Upper lobe of left lung (tissue), 4 donors: ENCODE results near the gene NACA2.
"Not testable (repeated sequence)": the region's sequence is repeated elsewhere in the genome, so short reads cannot be mapped to it uniquely, and the experiment has no call there.

Source experiments
- POLR2A ChIP-seq, 4 donors: fragments of 450-650 bp; IDR thresholded peaks; one replicate each; pipeline ENCODE4 v1.5.1; 2016 to 2017; ENCODE audit warnings: antibody characterized with exemption in 4 of 4, mild to moderate bottlenecking in 2 of 4
- POLR2AphosphoS5 ChIP-seq, 2 donors: sonication (generic); formaldehyde crosslinking; IDR thresholded peaks; one replicate each; pipeline ENCODE4 v1.5.1; 2017; ENCODE audit warnings: antibody characterized with exemption in 2 of 2
- TF ChIP-seq, protein P1 (sequence below), 6 experiments: fragments of 450-650 bp in 4 of 6; fragments of 200-600 bp in 2 of 6; sonication (generic) in 2 of 6; IDR thresholded peaks; one replicate each; pipeline ENCODE4 v1.5.1; 2016 to 2019; ENCODE audit warnings: antibody characterized with exemption in 6 of 6

DNA sequence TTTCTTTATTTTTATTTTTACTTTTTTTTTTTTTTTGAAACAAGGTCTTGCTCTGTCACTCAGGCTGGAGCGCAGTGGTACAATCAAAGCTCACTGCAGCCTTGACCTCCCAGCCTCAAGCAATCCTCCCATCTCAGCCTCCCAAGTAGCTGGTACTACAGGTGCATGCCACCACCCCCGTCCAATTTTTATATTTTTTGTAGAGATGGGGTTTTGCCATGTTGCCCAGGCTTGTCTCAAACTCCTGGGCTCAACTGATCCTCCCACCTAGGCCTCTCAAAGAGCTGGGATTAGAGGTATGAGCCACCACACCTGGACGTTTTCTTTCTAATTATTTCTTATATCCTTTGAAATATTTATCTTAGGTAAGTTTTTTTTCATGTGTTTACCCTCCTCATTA is 4.4 kb downstream of the NACA2 start:
- TF ChIP-seq, protein P1, sequence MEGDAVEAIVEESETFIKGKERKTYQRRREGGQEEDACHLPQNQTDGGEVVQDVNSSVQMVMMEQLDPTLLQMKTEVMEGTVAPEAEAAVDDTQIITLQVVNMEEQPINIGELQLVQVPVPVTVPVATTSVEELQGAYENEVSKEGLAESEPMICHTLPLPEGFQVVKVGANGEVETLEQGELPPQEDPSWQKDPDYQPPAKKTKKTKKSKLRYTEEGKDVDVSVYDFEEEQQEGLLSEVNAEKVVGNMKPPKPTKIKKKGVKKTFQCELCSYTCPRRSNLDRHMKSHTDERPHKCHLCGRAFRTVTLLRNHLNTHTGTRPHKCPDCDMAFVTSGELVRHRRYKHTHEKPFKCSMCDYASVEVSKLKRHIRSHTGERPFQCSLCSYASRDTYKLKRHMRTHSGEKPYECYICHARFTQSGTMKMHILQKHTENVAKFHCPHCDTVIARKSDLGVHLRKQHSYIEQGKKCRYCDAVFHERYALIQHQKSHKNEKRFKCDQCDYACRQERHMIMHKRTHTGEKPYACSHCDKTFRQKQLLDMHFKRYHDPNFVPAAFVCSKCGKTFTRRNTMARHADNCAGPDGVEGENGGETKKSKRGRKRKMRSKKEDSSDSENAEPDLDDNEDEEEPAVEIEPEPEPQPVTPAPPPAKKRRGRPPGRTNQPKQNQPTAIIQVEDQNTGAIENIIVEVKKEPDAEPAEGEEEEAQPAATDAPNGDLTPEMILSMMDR (IDR thresholded peaks at IDR 0.05): not testable (repeated sequence)
- not testable (repeated sequence) for TF ChIP-seq POLR2A, POLR2AphosphoS5 (IDR thresholded peaks at IDR 0.05)
